ENCODE results near the gene OR6N1.

OR6N1 gene

DNA sequence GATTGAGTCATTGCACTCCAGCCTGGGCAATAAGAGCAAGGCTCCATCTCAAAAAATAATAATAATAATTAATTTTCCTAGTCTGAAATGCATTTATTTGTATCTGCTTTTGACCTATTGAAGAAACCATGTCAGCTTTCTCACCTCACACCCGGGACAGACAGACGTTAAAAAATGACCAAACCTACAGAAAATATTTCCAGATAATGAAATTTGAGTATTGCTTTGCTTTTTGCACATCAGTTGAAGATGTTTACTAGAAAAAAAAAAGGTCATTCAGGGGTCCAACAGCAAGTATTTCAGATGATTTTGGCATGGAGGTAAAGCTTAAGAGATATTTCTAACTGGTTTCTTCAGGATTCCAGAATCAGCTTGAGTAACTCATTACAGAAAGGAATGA, 17.6 kb downstream of the OR6N1 start, which contains the start of gene OR6K6:
OR6K6 (plus strand) TSS at position 301 of the 400 bp plus-strand sequence. CDS start 168 bp downstream, outside the sequence.
- TF ChIP-seq, protein P1, sequence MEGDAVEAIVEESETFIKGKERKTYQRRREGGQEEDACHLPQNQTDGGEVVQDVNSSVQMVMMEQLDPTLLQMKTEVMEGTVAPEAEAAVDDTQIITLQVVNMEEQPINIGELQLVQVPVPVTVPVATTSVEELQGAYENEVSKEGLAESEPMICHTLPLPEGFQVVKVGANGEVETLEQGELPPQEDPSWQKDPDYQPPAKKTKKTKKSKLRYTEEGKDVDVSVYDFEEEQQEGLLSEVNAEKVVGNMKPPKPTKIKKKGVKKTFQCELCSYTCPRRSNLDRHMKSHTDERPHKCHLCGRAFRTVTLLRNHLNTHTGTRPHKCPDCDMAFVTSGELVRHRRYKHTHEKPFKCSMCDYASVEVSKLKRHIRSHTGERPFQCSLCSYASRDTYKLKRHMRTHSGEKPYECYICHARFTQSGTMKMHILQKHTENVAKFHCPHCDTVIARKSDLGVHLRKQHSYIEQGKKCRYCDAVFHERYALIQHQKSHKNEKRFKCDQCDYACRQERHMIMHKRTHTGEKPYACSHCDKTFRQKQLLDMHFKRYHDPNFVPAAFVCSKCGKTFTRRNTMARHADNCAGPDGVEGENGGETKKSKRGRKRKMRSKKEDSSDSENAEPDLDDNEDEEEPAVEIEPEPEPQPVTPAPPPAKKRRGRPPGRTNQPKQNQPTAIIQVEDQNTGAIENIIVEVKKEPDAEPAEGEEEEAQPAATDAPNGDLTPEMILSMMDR (IDR thresholded peaks at IDR 0.05; ENCODE audit: low read length, missing control alignments): no peak
- no peak for DNase-seq (ENCODE audit: low read depth)
- H3K4me3 ChIP-seq (replicated peaks; ENCODE audit: low read depth, low read length): no peak within 1 kb of the TSS

DNA sequence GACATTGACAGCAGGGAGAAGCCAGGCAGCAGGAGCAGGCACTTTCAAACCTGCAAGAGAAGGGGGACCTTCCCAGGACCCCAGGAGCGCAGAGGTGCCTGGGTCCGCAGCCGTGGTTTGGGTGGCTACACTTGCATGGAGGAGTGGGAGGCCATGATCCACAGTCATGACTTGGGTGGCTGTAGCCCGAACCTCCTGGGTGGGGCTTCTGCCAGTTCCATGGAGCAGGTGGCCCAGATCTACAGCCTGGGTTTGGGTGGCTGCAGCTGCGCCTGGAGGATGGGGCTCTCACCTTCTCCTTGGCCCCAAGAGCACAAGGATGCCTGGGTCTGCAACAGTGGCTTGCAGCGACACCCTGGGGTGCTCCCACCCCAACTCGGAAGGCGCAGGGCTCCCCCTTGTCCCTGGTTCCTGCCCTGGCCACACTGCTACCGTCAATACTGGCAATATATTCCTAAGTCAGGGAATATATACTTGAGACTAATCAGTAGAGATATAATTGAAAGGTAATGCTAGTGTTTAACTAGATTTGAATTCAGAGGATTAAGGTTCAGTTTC, 19.8 kb downstream of the OR6N1 start:
- no peak for DNase-seq (ENCODE audit: low read depth)
- H3K4me3 ChIP-seq (replicated peaks; ENCODE audit: low read depth, low read length): no peak overlapping the region
- TF ChIP-seq, protein P1 (IDR thresholded peaks at IDR 0.05; ENCODE audit: low read length, missing control alignments): no peak

DNA sequence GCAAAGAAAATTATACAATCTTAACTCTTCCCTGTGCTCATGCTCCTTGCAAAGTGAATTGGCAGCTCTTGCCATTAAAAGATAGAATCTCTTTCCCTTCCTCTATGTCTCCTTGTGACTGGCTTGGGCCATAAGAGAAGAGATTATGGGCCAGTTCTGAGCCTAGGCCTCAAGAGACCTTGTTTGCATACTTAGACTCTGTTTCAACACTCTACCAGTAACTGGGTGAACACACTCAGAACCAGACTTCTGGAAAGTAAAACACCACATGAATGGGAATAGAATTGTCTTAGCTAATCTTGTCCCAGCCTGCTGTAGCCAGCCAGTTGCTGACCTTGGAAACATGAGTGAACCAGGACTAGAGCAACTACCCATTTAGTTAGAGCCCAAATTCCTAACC, 36.1 kb downstream of the OR6N1 start:
- TF ChIP-seq, protein P1 (IDR thresholded peaks at IDR 0.05; ENCODE audit: low read length, missing control alignments): no peak
- DNase-seq (ENCODE audit: low read depth): no peak

DNA sequence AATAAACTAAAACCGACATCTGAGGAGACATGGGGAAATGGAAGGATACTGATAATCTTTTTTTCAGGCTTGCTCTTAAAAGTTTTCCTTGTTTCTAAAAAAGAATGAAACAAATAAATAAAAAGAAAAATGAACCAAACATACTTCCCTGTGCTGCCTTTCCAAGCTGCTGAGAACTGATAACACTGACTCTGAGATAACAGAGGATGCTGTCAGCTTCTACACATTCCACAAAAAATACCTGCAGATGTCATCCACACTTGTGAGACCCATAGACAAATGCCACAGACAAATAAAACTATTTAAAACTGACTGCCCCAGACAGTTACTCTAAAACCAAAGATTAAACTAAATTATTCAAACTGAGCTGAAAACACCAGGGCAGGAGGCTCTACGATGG, 39.5 kb downstream of the OR6N1 start:
- TF ChIP-seq, protein P1 (IDR thresholded peaks at IDR 0.05; ENCODE audit: low read length, missing control alignments): no peak
- H3K4me3 ChIP-seq (replicated peaks; ENCODE audit: low read depth, low read length): no peak overlapping the region
- no peak for DNase-seq (ENCODE audit: low read depth)

More for the DNA sequence above, 36.1 kb downstream of the OR6N1 start:
- H3K4me3 ChIP-seq (replicated peaks; ENCODE audit: low read depth, low read length): no peak overlapping the region

DNA sequence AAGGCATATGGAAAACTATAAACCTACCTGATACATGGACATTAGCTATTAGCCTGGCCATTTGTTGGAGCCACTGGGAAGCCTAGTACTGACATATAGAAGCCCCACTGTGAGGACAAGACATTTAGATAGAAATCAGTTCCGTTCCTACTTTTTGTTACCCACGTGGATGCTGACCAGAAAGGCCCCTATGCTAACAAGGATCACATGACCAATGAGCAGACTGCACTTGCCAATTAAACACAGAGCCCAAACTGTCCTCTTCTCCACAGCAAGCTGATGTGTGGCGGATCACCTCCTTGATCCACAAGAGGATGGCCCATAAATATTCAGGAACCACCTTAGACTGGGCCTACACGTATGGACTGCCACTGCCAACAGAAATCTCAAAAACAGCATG, 40.3 kb downstream of the OR6N1 start:
- no peak for DNase-seq (ENCODE audit: low read depth)
- TF ChIP-seq, protein P1 (IDR thresholded peaks at IDR 0.05; ENCODE audit: low read length, missing control alignments): no peak
- no peak overlapping the region for H3K4me3 ChIP-seq (replicated peaks; ENCODE audit: low read depth, low read length)

DNA sequence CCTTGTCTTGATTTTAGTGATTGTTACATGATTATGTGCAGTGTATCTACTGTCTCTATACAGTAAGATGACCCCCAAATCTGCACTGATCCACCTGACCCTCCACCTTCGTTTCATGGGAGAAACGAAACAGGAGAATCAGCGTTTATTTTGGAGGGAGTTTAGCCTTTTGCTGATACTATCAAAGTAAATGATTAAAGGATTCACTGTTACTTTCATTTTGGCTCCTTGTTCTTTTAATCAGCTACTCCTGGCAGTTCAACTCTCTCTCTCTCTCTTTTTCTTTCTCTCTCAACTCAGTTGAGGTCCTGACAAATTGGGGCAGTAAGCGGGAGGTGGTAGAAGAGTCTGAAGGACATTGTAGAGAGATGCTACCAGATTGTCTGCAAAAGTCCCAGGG, 41.5 kb downstream of the OR6N1 start:
- TF ChIP-seq, protein P1 (IDR thresholded peaks at IDR 0.05; ENCODE audit: low read length, missing control alignments): no peak
- H3K4me3 ChIP-seq (replicated peaks; ENCODE audit: low read depth, low read length): no peak overlapping the region
- DNase-seq (ENCODE audit: low read depth): no peak

Data from fibroblast of pulmonary artery (primary cell).